B cell (primary cell): ENCODE data around the gene GNB1.

ENCODE experiments used
- CTCF ChIP-seq: fragments of 200-600 bp; IDR thresholded peaks from one replicate; pipeline ENCODE4 v1.8.0; 2022; ENCODE audit warnings: antibody characterized with exemption, mild to moderate bottlenecking
- EZH2 ChIP-seq: IDR thresholded peaks from 2 replicates; pipeline ENCODE4 v1.6.1; 2012; ENCODE audit warnings: borderline replicate concordance, low read depth, mild to moderate bottlenecking, moderate library complexity, low read length; ENCODE audit not compliant: insufficient read depth, poor library complexity, severe bottlenecking

- no peak for TF ChIP-seq CTCF
- TF ChIP-seq EZH2 = no peak
Measured at GRCh38 chr1:1758059-1758621, 132.7 kb downstream of the GNB1 start.
